HK-2 (cell line): Measurements from ENCODE around the gene KRT83.
A peak's percentile ranks its signal among the peaks of the same experiment; 100 is the strongest.
"Not testable (repeated sequence)": the region's sequence is repeated elsewhere in the genome, so short reads cannot be mapped to it uniquely, and the experiment has no call there.

Experiments used
- DNase-seq: peaks from one replicate; pipeline ENCODE4 v3.0.0-alpha.2; 2018; ENCODE audit not compliant: unreplicated experiment

The KRT83 gene

GRCh38 chr12:52286857-52287785 lies 34.1 kb downstream of the KRT83 start:
- DNase-seq, result not testable (repeated sequence)

DNA sequence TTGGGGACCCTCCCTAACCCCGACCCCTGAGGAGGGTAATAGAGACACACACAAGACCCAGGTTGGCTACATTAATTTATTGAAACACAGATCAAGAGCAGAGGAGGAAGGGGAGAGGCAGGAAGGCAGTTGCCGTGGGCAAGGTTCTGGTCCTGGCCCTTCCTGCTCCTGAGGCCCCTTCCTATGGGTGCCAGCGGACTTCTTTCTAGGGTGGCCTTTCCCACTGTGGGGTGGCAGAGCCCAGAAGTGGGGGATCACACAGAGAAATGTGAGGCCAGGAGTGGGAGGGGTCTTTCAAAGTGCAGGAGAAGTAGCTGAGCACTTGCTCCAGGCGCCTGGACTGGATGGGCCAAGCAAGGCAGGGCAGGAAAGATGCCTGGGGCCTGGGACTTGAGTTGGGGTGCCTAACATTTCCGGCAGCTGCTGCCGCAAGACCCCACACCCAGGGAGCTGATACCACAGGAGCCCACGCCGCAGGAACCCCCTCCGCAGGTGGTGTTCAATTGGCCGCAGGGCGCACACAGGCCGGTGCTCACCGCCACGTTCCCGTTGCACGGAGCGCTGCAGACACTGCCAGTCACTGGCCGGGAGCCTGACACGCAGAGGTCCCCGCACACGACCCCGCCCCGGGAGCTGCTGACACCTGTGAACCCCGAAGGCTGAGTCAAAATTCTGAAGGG lies 35.2 kb downstream of the KRT83 start:
- no peak for DNase-seq

GRCh38 chr12:52285172-52285745 lies 35.9 kb downstream of the KRT83 start:
- no peak for DNase-seq

DNA sequence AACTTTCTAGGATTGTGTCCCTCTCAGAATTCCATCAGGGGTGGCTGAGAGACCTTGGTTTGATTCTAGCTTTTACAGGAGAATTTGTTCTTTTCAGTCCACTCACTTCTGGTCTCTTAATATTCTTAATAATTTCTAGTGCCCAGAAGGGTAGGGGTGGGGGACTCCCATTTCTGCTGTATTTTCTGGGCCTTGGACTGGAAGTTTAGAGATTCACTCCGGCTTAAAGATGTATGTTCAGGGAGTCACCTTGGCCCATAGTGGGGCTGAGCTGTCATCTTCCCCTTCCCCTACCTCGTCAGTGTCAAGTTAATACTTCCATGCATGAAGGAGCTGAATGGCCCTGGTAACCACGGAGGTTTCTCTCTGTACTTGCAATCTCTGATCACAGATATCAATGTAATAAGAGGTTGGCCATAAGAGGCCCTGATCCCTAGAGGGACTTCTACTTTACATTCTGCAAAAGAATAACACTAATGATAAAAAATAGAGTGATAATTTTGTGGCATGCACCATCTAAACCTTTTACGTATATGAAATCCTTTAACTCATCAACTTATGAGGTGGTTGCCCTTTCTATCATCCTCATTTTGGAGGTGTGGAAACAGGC lies 36.5 kb downstream of the KRT83 start:
- DNase-seq, result no peak

DNA sequence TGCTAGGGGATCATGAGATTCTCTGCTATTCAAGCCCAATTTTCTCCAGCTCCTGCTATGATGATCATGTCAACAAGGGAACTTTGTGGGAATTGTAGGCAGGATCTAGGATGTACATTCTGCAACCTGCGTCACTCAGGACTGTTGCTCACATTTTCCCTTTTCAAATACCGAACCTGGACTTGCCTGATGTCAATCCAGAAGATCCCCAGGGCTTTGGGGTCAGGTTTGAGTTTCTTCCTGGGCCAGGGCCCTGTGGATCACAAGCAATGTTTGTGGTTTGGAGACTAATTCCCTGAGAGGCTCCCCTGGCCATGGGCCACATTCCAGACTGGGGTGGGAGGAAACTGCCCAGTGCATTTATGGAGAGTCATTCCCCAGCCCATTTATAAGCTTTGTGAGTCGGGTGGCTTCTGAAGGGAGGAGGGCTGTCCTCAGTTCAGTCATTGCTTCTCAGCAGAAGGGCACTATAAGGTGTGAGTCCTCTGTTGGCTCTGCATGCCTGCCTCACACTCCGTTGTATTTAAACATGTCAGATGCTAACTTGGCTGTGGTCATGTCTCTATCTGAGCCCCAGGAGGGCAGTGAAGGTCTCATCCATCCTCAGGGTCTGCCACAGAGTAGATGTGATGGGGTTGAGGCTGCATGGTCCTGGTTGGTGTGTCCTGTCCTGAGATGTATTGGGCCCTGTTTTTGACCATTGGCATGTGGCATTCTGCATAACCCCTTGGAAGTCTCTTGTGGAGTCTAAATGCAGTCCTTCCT lies 40.2 kb downstream of the KRT83 start:
- DNase-seq, result peak; percentile 86

- peak; percentile 70 for DNase-seq
These were observed 40.8 kb downstream of the KRT83 start for GRCh38 chr12:52280319-52280795.

DNA sequence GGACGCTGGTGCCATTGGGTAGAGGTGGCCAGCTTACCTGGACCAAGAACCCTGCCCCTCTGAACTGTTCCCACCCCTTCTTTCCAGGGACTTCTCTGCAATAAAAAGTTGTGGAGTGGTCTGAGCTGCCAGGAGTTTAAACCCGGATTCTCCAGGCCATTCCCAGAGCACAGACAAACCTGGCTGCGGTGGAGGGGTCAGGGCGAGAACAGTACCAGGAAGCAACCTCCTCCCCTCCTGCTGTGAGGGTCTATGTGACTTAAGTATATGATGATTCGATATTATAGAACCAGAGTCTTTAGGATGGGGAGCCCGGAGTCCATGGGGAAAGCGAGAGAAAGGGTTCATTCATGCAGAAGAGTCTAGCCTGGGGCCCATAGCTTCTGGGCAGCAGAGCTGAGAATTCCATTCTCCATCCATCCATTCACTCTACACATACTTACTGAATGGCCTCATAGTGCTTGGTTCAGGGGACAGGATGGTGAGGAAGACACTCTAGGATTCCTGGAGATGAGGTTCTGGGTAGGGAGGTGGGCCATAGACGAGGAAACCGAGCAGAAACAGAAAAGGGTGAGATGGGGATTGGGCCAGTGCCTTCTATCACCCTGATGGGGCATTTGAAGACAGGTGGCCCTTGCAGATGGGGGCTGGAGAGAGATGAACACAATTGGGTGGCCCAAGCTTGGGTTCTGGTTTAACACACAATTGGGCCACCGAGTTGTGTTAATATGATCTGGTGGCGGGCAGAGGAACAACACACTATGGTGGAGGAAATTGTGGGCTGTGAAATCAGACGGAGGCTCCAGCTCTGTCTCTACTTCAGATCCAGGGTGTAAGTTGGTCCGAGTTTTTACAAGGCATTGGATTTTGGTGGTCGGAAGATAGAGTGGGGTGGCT lies 41.5 kb downstream of the KRT83 start:
- DNase-seq, result peak; percentile 56

DNA sequence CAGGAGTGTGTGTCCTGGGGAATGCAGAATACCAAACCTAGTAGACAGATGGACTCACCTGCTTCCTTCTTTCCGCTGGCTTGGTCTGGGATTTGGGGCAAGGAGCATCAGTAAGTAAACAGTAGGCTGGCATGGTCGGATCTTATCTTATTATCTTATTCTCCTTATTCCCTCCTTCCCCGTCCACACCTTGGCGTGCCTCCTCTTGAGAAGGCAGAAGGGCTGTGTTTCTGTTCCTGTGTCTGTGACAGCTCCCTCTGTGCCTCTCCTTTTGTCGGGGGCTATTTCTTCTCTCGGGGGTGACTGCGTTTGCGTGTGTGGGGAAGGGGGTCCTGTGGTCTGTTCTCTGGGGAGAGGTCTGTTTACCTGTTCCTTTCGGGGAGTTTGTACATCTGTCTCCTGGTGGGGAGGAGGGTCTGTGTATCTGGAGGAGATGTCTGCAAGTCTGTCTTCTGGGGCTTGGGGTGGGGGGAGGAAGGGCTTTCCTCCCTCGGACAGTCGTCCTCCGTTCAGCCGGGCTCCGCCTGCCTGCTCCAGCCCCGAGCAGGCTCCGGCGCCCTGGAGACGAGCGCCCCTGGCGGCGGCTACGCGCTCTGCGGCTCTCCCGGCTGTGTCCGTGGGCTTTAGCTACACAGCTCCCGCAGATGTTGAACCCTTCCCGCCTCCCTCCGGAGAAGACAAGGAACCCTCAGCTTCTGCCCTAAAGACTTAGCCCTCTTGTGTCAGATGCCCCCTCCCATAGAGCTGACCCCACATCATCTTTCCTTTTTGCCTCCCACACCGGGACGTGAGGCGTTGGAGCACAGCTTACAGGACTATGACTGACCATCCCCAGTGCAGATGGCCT lies 42.4 kb downstream of the KRT83 start:
- DNase-seq, result peak; percentile 89

- no peak for DNase-seq
These were observed 43.5 kb downstream of the KRT83 start for GRCh38 chr12:52277486-52278245.

DNA sequence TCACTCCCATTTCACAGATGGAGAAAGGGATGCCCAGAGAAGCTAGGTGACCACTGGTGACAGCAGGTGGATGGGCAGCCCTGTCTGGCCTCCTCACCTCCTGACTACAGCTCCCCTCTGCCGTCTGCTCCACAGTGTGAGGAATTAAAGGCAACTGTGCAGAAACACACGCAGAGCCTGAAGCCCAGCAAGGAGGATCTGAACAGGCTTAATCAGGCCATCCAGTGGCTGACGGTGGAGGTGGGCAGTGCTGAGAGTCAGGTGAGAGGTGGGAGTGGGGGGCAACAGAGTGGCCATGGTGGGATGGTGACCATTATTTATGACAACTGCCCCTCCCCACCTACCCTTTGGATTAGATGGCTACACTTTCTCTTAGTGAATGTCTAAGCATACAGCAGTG lies 45.5 kb downstream of the KRT83 start:
- DNase-seq, result no peak

- no peak for DNase-seq
These were observed 46.6 kb downstream of the KRT83 start, which contains the start of gene KRT86 for GRCh38 chr12:52274521-52275120. TSS of gene KRT86 (plus strand) at chr12:52274645. CDS start at chr12:52301917, 27,272 bp downstream.

- no peak for DNase-seq
These were observed 50.0 kb downstream of the KRT83 start for GRCh38 chr12:52271158-52271557.

DNA sequence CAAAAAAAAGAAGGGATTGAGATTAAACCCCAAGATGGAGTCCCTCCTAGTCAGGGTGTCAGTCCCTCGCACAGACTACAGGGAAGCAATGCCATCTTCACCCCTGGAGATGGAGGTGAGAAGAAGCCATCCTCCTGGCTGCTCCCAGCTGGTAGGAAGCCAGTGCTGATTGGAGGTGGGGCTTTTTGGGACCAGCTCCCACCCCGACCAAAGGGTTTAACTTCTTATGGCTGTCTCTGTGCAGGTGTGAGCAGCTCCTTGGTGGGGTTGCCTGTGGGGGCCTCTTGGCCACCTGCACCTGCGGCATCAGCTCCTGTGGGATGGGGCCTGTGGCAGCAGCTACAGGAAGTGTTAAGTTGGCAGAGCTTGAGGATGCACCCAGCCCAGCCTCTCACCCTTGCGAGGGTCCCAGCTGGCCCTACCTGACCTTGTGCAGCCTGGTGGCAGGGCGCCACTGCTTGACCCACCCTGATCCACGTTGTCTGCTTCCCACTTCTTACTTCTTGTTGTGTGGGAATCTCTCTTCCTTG lies 50.6 kb downstream of the KRT83 start:
- no peak for DNase-seq

DNA sequence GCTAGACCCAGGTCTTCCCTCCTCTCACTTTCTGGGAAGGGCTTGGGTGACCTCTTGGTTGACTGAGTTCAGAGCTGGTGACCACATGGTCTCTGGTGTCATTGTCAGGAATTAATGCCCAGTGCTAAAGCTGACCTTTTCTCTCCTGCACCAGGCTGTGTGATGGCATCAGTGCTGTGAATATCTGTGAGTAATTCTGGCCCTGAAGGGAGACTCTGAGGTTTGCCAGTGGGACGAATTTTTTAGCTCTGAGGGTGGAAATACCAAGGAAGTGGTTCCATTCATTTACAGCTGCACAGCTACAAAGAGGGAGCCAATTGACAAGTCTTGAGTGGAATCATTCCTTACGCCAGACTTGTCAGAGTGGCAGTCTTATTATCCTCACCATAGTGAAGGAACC lies 53.0 kb downstream of the KRT83 start:
- DNase-seq, result no peak

DNA sequence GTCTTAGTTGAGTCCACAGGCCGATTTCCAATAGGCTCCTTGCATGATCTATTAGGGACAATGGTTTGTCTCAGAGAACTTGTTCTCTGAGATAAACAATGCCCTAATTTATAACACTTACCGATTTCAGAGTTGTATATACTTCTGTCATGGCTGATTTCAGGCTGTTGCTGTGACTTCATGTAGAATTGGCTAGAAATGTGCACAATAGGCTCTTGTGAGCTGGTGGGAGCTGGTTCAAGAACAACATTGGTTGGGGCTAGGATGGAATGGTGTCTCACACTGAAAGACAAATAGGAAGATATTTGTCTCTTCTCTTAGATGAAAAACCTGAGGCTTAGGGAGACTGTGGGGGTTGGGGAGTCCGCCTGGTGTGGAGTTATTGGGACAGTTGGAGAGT lies 53.5 kb downstream of the KRT83 start:
- no peak for DNase-seq

DNA sequence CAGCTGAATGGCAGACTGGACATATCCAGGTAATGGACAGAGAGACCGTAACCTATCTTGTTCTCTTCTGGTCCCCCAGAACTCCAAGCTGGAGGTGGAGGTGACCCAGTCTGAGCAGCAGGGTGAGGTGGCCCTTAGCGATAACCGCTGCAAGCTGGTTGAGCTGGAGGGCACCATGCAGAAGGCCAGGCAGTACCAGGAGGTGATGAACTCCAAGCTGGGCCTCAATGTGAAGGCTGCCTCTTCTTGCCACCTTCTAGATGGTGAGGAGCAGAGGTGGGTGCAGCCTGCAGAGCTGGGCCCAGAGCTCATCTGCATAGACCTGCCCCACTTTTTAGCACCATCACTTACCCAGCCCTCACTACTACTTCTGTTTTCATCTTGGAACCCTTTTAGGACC lies 53.9 kb downstream of the KRT83 start:
- no peak for DNase-seq

GRCh38 chr12:52266514-52266913 lies 54.7 kb downstream of the KRT83 start:
- DNase-seq, result no peak

DNA sequence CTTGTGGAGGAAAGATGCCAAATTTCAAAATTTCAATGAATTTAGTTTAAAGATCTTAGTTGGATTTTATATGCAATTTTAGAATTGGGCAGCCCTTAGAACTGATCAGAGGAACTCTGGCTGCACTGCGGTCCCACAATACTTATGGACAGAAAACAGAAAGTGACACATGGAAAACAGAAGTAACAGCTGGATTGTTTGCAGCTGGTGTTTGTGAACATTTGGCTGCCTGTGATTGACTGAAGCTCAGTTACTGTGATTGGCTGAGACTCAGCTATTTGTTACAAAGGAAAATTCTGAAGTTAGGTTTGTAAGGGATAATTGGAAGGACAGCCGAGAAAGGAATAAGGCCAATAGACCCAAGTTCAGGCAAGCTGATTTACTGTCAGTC lies 56.8 kb downstream of the KRT83 start:
- DNase-seq, result no peak
